GM12878 (cell line): ENCODE results near the gene PPP5C. TPM values are rescaled to one million over a fixed set of nuclear protein-coding genes. Genes with fewer than 3 reads are reported as not detected.
"Not testable (repeated sequence)": the region's sequence is repeated elsewhere in the genome, so short reads cannot be mapped to it uniquely, and the experiment has no call there.

ENCODE experiments used
- ATAC-seq: fragments of 200-7000 bp; cut with Tn5 transposase; 3 replicates; pipeline ENCODE4 v1.9.1; 2020; ENCODE audit warnings: mild to moderate bottlenecking, moderate library complexity
- BruUV-seq: library from RNA; stranded (reverse); fragments of 400-500 nt; replicated peaks from 2 replicates; lab custom pipeline; 2021; lab: Mats Ljungman, UMichigan
- CTCF ChIA-PET: fragments of 300-600 bp; sonication (Branson Sonifier 250); formaldehyde crosslinking; extraction: SDS; loops from one replicate; lab custom pipeline; 2021; ENCODE audit warnings: inconsistent platforms; lab: Yijun Ruan, JAX
- POLR2A ChIA-PET: fragments of 350-600 bp; formaldehyde crosslinking; extraction: SDS; loops from one replicate; lab custom pipeline; 2021; ENCODE audit warnings: inconsistent platforms; lab: Charles Lee
- RAD21 ChIA-PET: fragments of 300-600 bp; sonication (Branson Sonifier 250); formaldehyde crosslinking; loops from one replicate; lab custom pipeline; 2023; ENCODE audit warnings: antibody characterized with exemption; ENCODE audit not compliant: unreplicated experiment; lab: Charles Lee
- SMC1A ChIA-PET: fragments of 300-600 bp; sonication (Branson Sonifier 250); formaldehyde crosslinking; loops from one replicate; lab custom pipeline; 2023; ENCODE audit not compliant: unreplicated experiment, uncharacterized antibody; lab: Charles Lee
- DNase-seq: peaks from one replicate; pipeline ENCODE4 v3.0.0-alpha.2; 2011; ENCODE audit warnings: low read depth, low spot score
- FAIRE-seq: peaks from 3 replicates; lab custom pipeline; 2011; peaks lifted over from hg19 to GRCh38; lab: Jason Lieb, UNC
- H2AFZ ChIP-seq: 2 replicates; pipeline ENCODE4 v1.6.0; 2011; ENCODE audit warnings: low read depth, low read length, control low read depth; ENCODE audit not compliant: control insufficient read depth
- H3K27ac ChIP-seq: 2 replicates; pipeline ENCODE4 v1.5.1; 2011; ENCODE audit warnings: control low read depth; ENCODE audit not compliant: control insufficient read depth, insufficient read depth
- H3K27me3 ChIP-seq, 2 experiments: replicated peaks in 1 of 2; 2 replicates each; pipeline versions ENCODE4 v1.6.0 to v1.6.1; 2011; ENCODE audit warnings: low read length in 1 of 2; ENCODE audit not compliant: control insufficient read depth in 2 of 2, insufficient read depth in 2 of 2
- H3K36me3 ChIP-seq, 2 experiments: 2 replicates each; pipeline ENCODE4 v1.5.1; 2011; ENCODE audit warnings: low read length in 1 of 2; ENCODE audit not compliant: control insufficient read depth in 2 of 2, insufficient read depth in 2 of 2
- H3K4me1 ChIP-seq: 2 replicates; pipeline ENCODE4 v1.6.1; 2011; ENCODE audit warnings: mild to moderate bottlenecking, low read length, moderate library complexity, mixed read lengths; ENCODE audit not compliant: control insufficient read depth, insufficient read depth
- H3K4me2 ChIP-seq: 2 replicates; pipeline ENCODE4 v1.6.0; 2011; ENCODE audit warnings: control low read depth; ENCODE audit not compliant: control insufficient read depth, insufficient read depth
- H3K4me3 ChIP-seq: fragments of 200-600 bp; sonication (generic); 2 replicates; pipeline ENCODE4 v1.5.1; 2016
- H3K79me2 ChIP-seq: 2 replicates; pipeline ENCODE4 v1.6.0; 2011; ENCODE audit warnings: low read length; ENCODE audit not compliant: control insufficient read depth, insufficient read depth
- H3K9ac ChIP-seq: 2 replicates; pipeline ENCODE4 v1.8.0; 2011; ENCODE audit warnings: low read length, control low read depth, mixed read lengths; ENCODE audit not compliant: control insufficient read depth, insufficient read depth
- H3K9me3 ChIP-seq: replicated peaks from 3 replicates; pipeline ENCODE4 v1.5.1; 2011; ENCODE audit warnings: mild to moderate bottlenecking, low read length; ENCODE audit not compliant: control insufficient read depth, insufficient read depth
- H4K20me1 ChIP-seq: 2 replicates; pipeline ENCODE4 v1.6.0; 2011; ENCODE audit not compliant: control insufficient read depth, insufficient read depth
- ASH2L ChIP-seq: fragments of 300-600, 200-600 bp; sonication (generic); IDR thresholded peaks from 2 replicates; pipeline ENCODE4 v1.6.1; 2017; ENCODE audit warnings: low read depth, mild to moderate bottlenecking, borderline replicate concordance
- BCLAF1 ChIP-seq: fragments of 450-650 bp; IDR thresholded peaks from 2 replicates; pipeline ENCODE4 v1.6.1; 2017; ENCODE audit warnings: antibody characterized with exemption, mild to moderate bottlenecking, moderate library complexity
- JUND ChIP-seq: IDR thresholded peaks from 2 replicates; pipeline ENCODE4 v1.6.1; 2012; ENCODE audit warnings: low read depth, mild to moderate bottlenecking, low read length, improper control_type of control experiment, moderate library complexity
- NFIC ChIP-seq: IDR thresholded peaks from 2 replicates; pipeline ENCODE4 v1.6.1; 2012; ENCODE audit warnings: low read depth, mild to moderate bottlenecking, inconsistent platforms, low read length, moderate library complexity
- SIN3A ChIP-seq: IDR thresholded peaks from 2 replicates; pipeline ENCODE4 v1.6.1; 2012; ENCODE audit warnings: low read depth, low read length, improper control_type of control experiment
- TCF7 ChIP-seq: IDR thresholded peaks from 2 replicates; pipeline ENCODE4 v1.6.1; 2014; ENCODE audit warnings: antibody characterized with exemption, borderline replicate concordance
- ZNF24 ChIP-seq: fragments of 450-650 bp; IDR thresholded peaks from 2 replicates; pipeline ENCODE4 v1.6.1; 2017; ENCODE audit warnings: antibody characterized with exemption, mild to moderate bottlenecking
- ZSCAN29 ChIP-seq: fragments of 450-650 bp; IDR thresholded peaks from 2 replicates; pipeline ENCODE4 v1.6.1; 2017; ENCODE audit warnings: mild to moderate bottlenecking, moderate library complexity
- WGBS: methylation state at CpG from one replicate; pipeline ENCODE4 v1.1.6; 2016; ENCODE audit warnings: low lambda C conversion rate; ENCODE audit not compliant: insufficient replicate concordance, insufficient coverage; ENCODE audit errors: missing lambda C conversion rate; 5-methylcytosine and 5-hydroxymethylcytosine counted together
- in situ Hi-C: fragments of 300-500 bp; cut with MboI; formaldehyde crosslinking; loops from 9 replicates; pipeline ENCODE4 v1.14.3; 2018; ENCODE audit warnings: mixed read lengths
- intact Hi-C: fragments of 100-400 bp; cut with micrococcal nuclease; formaldehyde crosslinking; loops from one replicate; pipeline ENCODE4 v1.14.2; 2022; ENCODE audit not compliant: unreplicated experiment
- polyA plus RNA-seq, 11 experiments: library from polyadenylated mRNA; depleted of rRNA in 4 of 11; unstranded in 6 of 11; stranded (reverse) in 5 of 11; fragments of >200 nt; fragmentation: Nextera tagmentation in 4 of 11; fragmentation: Illumina TruSeq in 1 of 11; extraction: Ambion mirVana in 4 of 11; extraction: Trizol in 1 of 11; gene quantifications; 1 replicate in 1 of 11; 2 replicates in 10 of 11; pipeline versions ENCODE4 v1.2.1 to v1.2.3, GENCODE V29; 2011 to 2016; ENCODE audit warnings: inconsistent platforms in 2 of 11, missing spikeins in 2 of 11, low read depth in 1 of 11
- total RNA-seq, 4 experiments: library from RNA; depleted of rRNA in 3 of 4; stranded (reverse); fragments of >200 nt in 3 of 4; fragmentation: Illumina TruSeq in 1 of 4; extraction: Trizol in 1 of 4; gene quantifications; 2 replicates each; pipeline versions ENCODE4 v1.2.1 to v1.2.3, GENCODE V29; 2013 to 2021

PPP5C gene
- total and polyA plus RNA-seq, 10 of the 15 experiments (the other 5 are each of a cell fraction or from before 2014, with no cell fraction given): 1.1 to 154 (median 94.5) TPM

- ATAC-seq (no peak), DNase-seq (no peak), FAIRE-seq (no peak)
- H3K9me3 ChIP-seq: peaks cover 1% of the 10 kb centered on the region; the same call in 1 of the 3 replicates
- H4K20me1 ChIP-seq: no peaks in the 10 kb centered on the region
- intact Hi-C loops (no loop called here), in situ Hi-C loops (no loop called here)
- CTCF ChIA-PET: no interaction called here
- H3K4me2 ChIP-seq: no peak overlapping the region
- H3K27me3 ChIP-seq: no peaks in the 10 kb centered on the region; a peak in 1 of 4 replicates
- SMC1A ChIA-PET: no interaction called here
- no peak overlapping the region for H2AFZ ChIP-seq
- H3K79me2 ChIP-seq: no peaks in the 10 kb centered on the region
- POLR2A ChIA-PET: no interaction called here
- RAD21 ChIA-PET: no interaction called here
- 73% methylated on average over 5 of the region's 5 CpGs for WGBS
- H3K9ac ChIP-seq: no peak overlapping the region
- H3K4me1 ChIP-seq: no peaks in the 10 kb centered on the region
- H3K36me3 ChIP-seq: no peaks in the 10 kb centered on the region
- no TSS peak for BruUV-seq
- H3K27ac ChIP-seq: no peak overlapping the region
- no peak overlapping the region for H3K4me3 ChIP-seq
- TF ChIP-seq SIN3A: no peak
- no peak for TF ChIP-seq BCLAF1
- TF ChIP-seq ASH2L: no peak
- no peak for TF ChIP-seq JUND
- no peak for TF ChIP-seq ZNF24
- no peak for TF ChIP-seq TCF7
- TF ChIP-seq ZSCAN29: no peak
- TF ChIP-seq NFIC: no peak
Measured at GRCh38 chr19:46311444-46311843, 35.4 kb upstream of the PPP5C start.

- H3K79me2 ChIP-seq, H3K36me3 ChIP-seq, H3K4me1 ChIP-seq, DNase-seq, FAIRE-seq, H3K27ac ChIP-seq, H3K4me3 ChIP-seq, H2AFZ ChIP-seq, intact Hi-C loops, H3K9me3 ChIP-seq, H3K27me3 ChIP-seq, RAD21 ChIA-PET, H3K9ac ChIP-seq, ATAC-seq, POLR2A ChIA-PET, SMC1A ChIA-PET, in situ Hi-C loops, BruUV-seq, CTCF ChIA-PET, H4K20me1 ChIP-seq, H3K4me2 ChIP-seq: not testable (repeated sequence)
- WGBS: 52% methylated on average over 13 of the region's 14 CpGs
Measured at GRCh38 chr19:46313540-46314469, 33.1 kb upstream of the PPP5C start.
